Measurements from ENCODE around the gene ORAI2. TPM values are rescaled to one million over a fixed set of nuclear protein-coding genes. Genes with fewer than 3 reads are reported as not detected.

Gene ORAI2
- 78.7 and 85.8 TPM in 2 replicates for polyA plus RNA-seq (2012; rRNA removed)
- 45.2 and 61.9 TPM in 2 replicates for polyA plus RNA-seq (2012; cell fraction: cytosol; rRNA removed)
- 38.0 and 52.2 TPM in 2 replicates for polyA plus RNA-seq (2012; cell fraction: nucleus; rRNA removed)

DNA sequence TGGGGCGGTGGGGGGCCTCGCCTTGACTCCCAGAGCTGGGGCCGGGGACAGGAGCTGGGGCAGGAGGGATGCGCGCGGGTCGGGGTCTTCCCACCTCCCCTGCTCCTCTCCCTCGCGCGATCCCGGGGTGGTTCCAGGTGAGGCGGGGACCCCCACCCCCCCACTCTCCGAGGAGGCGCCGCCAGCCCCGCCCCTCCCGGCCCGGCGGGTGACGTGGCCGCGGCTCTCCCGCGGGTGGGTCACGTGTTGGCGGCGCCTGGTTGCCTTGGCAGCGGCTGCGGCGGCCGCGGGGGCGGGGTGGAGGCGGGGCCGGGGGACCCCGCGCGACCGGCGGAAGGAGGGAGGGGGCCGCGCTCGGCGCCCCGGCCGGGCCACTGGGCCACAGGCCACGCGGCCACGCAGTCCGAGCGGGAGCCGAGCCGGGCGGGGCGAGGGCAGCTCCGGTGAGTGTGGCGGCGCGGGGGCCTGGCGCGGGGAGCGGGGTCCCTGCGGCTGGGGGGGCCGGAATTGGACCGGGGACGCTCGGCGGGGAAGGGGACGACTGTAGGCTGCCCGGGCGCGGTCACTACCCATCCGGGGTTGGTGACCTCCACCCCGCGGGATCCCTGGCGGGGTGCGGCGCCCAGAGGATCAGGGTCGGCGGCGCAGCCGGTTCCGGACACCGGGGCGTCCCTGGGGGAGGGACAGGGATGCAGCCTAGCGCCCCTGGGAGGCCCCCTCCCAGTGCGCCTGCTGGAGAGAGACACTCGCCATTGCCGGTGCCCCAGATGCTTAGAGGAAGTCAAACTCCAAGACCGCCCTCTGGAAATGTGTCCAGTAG is at the start of gene ORAI2:
Gene ORAI2, plus strand, starts transcription at position 357 of the 820 bp plus-strand sequence. CDS start 5,382 bp downstream, outside the sequence.
- 0% methylated on average over 19 of the region's 90 CpGs for WGBS (ENCODE audit: low lambda C conversion rate)
- Histone ChIP-seq H3K79me2 (ENCODE audit: insufficient read depth) (peaks cover 48% of the 10 kb centered on the region), H3K4me1 (ENCODE audit: control insufficient read depth in 1 of 2, insufficient read depth in 2 of 2, low read depth in 1 of 2, low read length in 1 of 2) (peaks cover 8 to 11% of the 10 kb centered on the region in 2 experiments; a peak in 2 of 4 replicates), H3K36me3 (replicated peaks in 1 of 2; ENCODE audit: control insufficient read depth in 1 of 2, insufficient read depth in 2 of 2, low read length in 1 of 2) (peaks cover 0 to 19% of the 10 kb centered on the region in 2 experiments), H3K4me2 (peak within 1 kb of the TSS; percentile 95), H4K20me1 (ENCODE audit: insufficient read depth) (no peaks in the 10 kb centered on the region), H3K9ac (peak within 1 kb of the TSS; percentile 92), H3K27me3 (ENCODE audit: insufficient read depth) (no peaks in the 10 kb centered on the region), H3K4me3 (ENCODE audit: low read depth in 2 of 2, low read length in 1 of 2) (peak within 1 kb of the TSS; percentile 63 to 94), H2AFZ (ENCODE audit: low read depth) (peak within 1 kb of the TSS; percentile 95), H3K9me3 (no peaks in the 10 kb centered on the region), H3K27ac (ENCODE audit: low read depth in 2 of 2, low read length in 1 of 2) (peak within 1 kb of the TSS; percentile 60 to 74; a peak in 3 of 4 replicates), H3F3A (replicated peaks; ENCODE audit: insufficient read depth) (peaks cover 13% of the 10 kb centered on the region), H3K9me2 (no peaks in the 10 kb centered on the region)
- DNase-seq: peak; percentile 100
- ChIA-PET POLR2A (interaction anchor here (1.3 kb wide), 1 partner anchor 8 kb away, joined by 4 read pairs; no protein-coding TSS in a partner anchor), CTCF (interaction anchor here (0.7 to 2.5 kb wide), 7 partner anchors 17 to 35 kb away, joined by 3 to 12 read pairs (median 4); no protein-coding TSS in a partner anchor)
- TF ChIP-seq TAF1 (IDR thresholded peaks at IDR 0.05; ENCODE audit: borderline replicate concordance, low read depth, low read length): peak; percentile 40; the same call in 1 of the 2 replicates
- TF ChIP-seq MEF2A (IDR thresholded peaks at IDR 0.05; ENCODE audit: borderline replicate concordance, low read depth): no peak
- no peak for TF ChIP-seq ELF1 (IDR thresholded peaks at IDR 0.05)
- TF ChIP-seq, protein P1, sequence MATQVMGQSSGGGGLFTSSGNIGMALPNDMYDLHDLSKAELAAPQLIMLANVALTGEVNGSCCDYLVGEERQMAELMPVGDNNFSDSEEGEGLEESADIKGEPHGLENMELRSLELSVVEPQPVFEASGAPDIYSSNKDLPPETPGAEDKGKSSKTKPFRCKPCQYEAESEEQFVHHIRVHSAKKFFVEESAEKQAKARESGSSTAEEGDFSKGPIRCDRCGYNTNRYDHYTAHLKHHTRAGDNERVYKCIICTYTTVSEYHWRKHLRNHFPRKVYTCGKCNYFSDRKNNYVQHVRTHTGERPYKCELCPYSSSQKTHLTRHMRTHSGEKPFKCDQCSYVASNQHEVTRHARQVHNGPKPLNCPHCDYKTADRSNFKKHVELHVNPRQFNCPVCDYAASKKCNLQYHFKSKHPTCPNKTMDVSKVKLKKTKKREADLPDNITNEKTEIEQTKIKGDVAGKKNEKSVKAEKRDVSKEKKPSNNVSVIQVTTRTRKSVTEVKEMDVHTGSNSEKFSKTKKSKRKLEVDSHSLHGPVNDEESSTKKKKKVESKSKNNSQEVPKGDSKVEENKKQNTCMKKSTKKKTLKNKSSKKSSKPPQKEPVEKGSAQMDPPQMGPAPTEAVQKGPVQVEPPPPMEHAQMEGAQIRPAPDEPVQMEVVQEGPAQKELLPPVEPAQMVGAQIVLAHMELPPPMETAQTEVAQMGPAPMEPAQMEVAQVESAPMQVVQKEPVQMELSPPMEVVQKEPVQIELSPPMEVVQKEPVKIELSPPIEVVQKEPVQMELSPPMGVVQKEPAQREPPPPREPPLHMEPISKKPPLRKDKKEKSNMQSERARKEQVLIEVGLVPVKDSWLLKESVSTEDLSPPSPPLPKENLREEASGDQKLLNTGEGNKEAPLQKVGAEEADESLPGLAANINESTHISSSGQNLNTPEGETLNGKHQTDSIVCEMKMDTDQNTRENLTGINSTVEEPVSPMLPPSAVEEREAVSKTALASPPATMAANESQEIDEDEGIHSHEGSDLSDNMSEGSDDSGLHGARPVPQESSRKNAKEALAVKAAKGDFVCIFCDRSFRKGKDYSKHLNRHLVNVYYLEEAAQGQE (IDR thresholded peaks at IDR 0.05; ENCODE audit: low read depth, low read length): no peak
- TF ChIP-seq, protein P2, sequence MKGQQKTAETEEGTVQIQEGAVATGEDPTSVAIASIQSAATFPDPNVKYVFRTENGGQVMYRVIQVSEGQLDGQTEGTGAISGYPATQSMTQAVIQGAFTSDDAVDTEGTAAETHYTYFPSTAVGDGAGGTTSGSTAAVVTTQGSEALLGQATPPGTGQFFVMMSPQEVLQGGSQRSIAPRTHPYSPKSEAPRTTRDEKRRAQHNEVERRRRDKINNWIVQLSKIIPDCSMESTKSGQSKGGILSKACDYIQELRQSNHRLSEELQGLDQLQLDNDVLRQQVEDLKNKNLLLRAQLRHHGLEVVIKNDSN (IDR thresholded peaks at IDR 0.05; ENCODE audit: borderline replicate concordance, low read depth): peak; percentile 94
- TF ChIP-seq RXRA (IDR thresholded peaks at IDR 0.05; ENCODE audit: borderline replicate concordance, low read depth): no peak
- peak; percentile 81 for TF ChIP-seq MXI1 (IDR thresholded peaks at IDR 0.05; ENCODE audit: low read depth, low read length)
- TF ChIP-seq, protein P3, sequence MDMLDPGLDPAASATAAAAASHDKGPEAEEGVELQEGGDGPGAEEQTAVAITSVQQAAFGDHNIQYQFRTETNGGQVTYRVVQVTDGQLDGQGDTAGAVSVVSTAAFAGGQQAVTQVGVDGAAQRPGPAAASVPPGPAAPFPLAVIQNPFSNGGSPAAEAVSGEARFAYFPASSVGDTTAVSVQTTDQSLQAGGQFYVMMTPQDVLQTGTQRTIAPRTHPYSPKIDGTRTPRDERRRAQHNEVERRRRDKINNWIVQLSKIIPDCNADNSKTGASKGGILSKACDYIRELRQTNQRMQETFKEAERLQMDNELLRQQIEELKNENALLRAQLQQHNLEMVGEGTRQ (IDR thresholded peaks at IDR 0.05; ENCODE audit: borderline replicate concordance, low read depth, low read length): peak; percentile 81; the same call in 1 of the 2 replicates
- TF ChIP-seq RFX5 (IDR thresholded peaks at IDR 0.05; ENCODE audit: low read length): no peak
- TF ChIP-seq TEAD4 (IDR thresholded peaks at IDR 0.05; ENCODE audit: borderline replicate concordance, insufficient read depth): no peak
- no peak for TF ChIP-seq RAD21 (IDR thresholded peaks at IDR 0.05; ENCODE audit: low read length)
- no peak for TF ChIP-seq EZH2phosphoT487 (IDR thresholded peaks at IDR 0.05; ENCODE audit: borderline replicate concordance, low read depth)
- TF ChIP-seq, protein P4, sequence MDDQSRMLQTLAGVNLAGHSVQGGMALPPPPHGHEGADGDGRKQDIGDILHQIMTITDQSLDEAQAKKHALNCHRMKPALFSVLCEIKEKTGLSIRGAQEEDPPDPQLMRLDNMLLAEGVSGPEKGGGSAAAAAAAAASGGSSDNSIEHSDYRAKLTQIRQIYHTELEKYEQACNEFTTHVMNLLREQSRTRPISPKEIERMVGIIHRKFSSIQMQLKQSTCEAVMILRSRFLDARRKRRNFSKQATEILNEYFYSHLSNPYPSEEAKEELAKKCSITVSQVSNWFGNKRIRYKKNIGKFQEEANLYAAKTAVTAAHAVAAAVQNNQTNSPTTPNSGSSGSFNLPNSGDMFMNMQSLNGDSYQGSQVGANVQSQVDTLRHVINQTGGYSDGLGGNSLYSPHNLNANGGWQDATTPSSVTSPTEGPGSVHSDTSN (IDR thresholded peaks at IDR 0.05): no peak
- TF ChIP-seq YY1 (IDR thresholded peaks at IDR 0.05; ENCODE audit: low read depth): no peak
- TF ChIP-seq, protein P5, sequence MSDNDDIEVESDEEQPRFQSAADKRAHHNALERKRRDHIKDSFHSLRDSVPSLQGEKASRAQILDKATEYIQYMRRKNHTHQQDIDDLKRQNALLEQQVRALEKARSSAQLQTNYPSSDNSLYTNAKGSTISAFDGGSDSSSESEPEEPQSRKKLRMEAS (IDR thresholded peaks at IDR 0.05; ENCODE audit: low read depth): peak; percentile 48
- TF ChIP-seq EP300 (IDR thresholded peaks at IDR 0.05; ENCODE audit: borderline replicate concordance in 1 of 2, low read depth in 1 of 2, low read length in 1 of 2): no peak
- TF ChIP-seq NFIC (IDR thresholded peaks at IDR 0.05; ENCODE audit: borderline replicate concordance): no peak
- no peak for TF ChIP-seq CHD2 (IDR thresholded peaks at IDR 0.05; ENCODE audit: low read length, partially characterized antibody)
- no peak; the same call in 1 of the 2 replicates for TF ChIP-seq SIN3A (IDR thresholded peaks at IDR 0.05; ENCODE audit: borderline replicate concordance, low read depth, low read length)
- no peak for TF ChIP-seq FOXJ3 (CRISPR knock-in tag; IDR thresholded peaks at IDR 0.05)
- TF ChIP-seq POLR2AphosphoS5 (IDR thresholded peaks at IDR 0.05; ENCODE audit: low read depth, low read length): peak; percentile 20; the same call in 1 of the 2 replicates
- no peak; the same call in 1 of the 2 replicates for TF ChIP-seq JUND (IDR thresholded peaks at IDR 0.05)
- TF ChIP-seq, protein P6, sequence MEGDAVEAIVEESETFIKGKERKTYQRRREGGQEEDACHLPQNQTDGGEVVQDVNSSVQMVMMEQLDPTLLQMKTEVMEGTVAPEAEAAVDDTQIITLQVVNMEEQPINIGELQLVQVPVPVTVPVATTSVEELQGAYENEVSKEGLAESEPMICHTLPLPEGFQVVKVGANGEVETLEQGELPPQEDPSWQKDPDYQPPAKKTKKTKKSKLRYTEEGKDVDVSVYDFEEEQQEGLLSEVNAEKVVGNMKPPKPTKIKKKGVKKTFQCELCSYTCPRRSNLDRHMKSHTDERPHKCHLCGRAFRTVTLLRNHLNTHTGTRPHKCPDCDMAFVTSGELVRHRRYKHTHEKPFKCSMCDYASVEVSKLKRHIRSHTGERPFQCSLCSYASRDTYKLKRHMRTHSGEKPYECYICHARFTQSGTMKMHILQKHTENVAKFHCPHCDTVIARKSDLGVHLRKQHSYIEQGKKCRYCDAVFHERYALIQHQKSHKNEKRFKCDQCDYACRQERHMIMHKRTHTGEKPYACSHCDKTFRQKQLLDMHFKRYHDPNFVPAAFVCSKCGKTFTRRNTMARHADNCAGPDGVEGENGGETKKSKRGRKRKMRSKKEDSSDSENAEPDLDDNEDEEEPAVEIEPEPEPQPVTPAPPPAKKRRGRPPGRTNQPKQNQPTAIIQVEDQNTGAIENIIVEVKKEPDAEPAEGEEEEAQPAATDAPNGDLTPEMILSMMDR (IDR thresholded peaks at IDR 0.05): no peak
- no peak for TF ChIP-seq FOXM1 (IDR thresholded peaks at IDR 0.05; ENCODE audit: low read depth)

All from SK-N-SH (cell line).